GM19193 (cell line): Measurements from ENCODE around the gene ZDHHC6.

Experiments
- POLR2A ChIP-seq: IDR thresholded peaks from 4 replicates; pipeline ENCODE4 v1.6.1; 2011; ENCODE audit not compliant: insufficient read depth, insufficient read length; ENCODE audit errors: extremely low read depth

Gene ZDHHC6

GRCh38 chr10:112409755-112410154 is 37.0 kb downstream of the ZDHHC6 start:
- TF ChIP-seq POLR2A = no peak

- no peak for TF ChIP-seq POLR2A
Observed at GRCh38 chr10:112409299-112409698, 37.4 kb downstream of the ZDHHC6 start.

GRCh38 chr10:112407696-112408095 is 39.0 kb downstream of the ZDHHC6 start:
- TF ChIP-seq POLR2A = no peak

GRCh38 chr10:112404617-112405016 is 42.1 kb downstream of the ZDHHC6 start:
- no peak for TF ChIP-seq POLR2A

GRCh38 chr10:112402917-112403316 is 43.8 kb downstream of the ZDHHC6 start:
- no peak for TF ChIP-seq POLR2A

- no peak for TF ChIP-seq POLR2A
Observed at GRCh38 chr10:112397592-112397991, 49.1 kb downstream of the ZDHHC6 start.

GRCh38 chr10:112395809-112396530 is 50.7 kb downstream of the ZDHHC6 start:
- no peak for TF ChIP-seq POLR2A

- TF ChIP-seq POLR2A = no peak
Observed at GRCh38 chr10:112394475-112394875, 52.2 kb downstream of the ZDHHC6 start.

- TF ChIP-seq POLR2A = no peak
Observed at GRCh38 chr10:112393827-112394226, 52.9 kb downstream of the ZDHHC6 start.

- no peak for TF ChIP-seq POLR2A
Observed at GRCh38 chr10:112393341-112393740, 53.4 kb downstream of the ZDHHC6 start.

GRCh38 chr10:112390125-112390703 is 56.5 kb downstream of the ZDHHC6 start:
- no peak for TF ChIP-seq POLR2A

GRCh38 chr10:112389271-112389822 is 57.4 kb downstream of the ZDHHC6 start:
- TF ChIP-seq POLR2A = no peak

GRCh38 chr10:112388548-112388947 is 58.2 kb downstream of the ZDHHC6 start:
- TF ChIP-seq POLR2A = no peak

- TF ChIP-seq POLR2A = no peak
Observed at GRCh38 chr10:112385201-112385600, 61.5 kb downstream of the ZDHHC6 start.

GRCh38 chr10:112384141-112384540 is 62.6 kb downstream of the ZDHHC6 start:
- no peak for TF ChIP-seq POLR2A

- TF ChIP-seq POLR2A = no peak
Observed at GRCh38 chr10:112383325-112383724, 63.4 kb downstream of the ZDHHC6 start.
